Activated CD8-positive, alpha-beta memory T cell treated with anti-CD3 and anti-CD28 coated beads, Interleukin-2, amount 50 U/mL, for 48 hours (primary cell): ENCODE measurements around the gene SP6.

Experiments used
- DNase-seq: peaks from one replicate; pipeline ENCODE4 v3.0.0-alpha.2; 2020

SP6 gene

GRCh38 chr17:47810200-47810821, 40.7 kb downstream of the SP6 start:
- peak; percentile 55 for DNase-seq

- peak; percentile 43 for DNase-seq
These were observed 42.0 kb downstream of the SP6 start for GRCh38 chr17:47808830-47809480.

- DNase-seq: peak; percentile 40
These were observed 42.7 kb downstream of the SP6 start for GRCh38 chr17:47808036-47808829.

- DNase-seq: peak; percentile 13
These were observed 43.5 kb downstream of the SP6 start for GRCh38 chr17:47807421-47807820.

GRCh38 chr17:47806913-47807255, 44.1 kb downstream of the SP6 start:
- peak; percentile 23 for DNase-seq

GRCh38 chr17:47806026-47806912, 44.7 kb downstream of the SP6 start:
- peak; percentile 38 for DNase-seq

- peak; percentile 42 for DNase-seq
These were observed 46.5 kb downstream of the SP6 start for GRCh38 chr17:47804461-47804860.

GRCh38 chr17:47803751-47804150, 47.2 kb downstream of the SP6 start:
- DNase-seq: peak; percentile 38

- DNase-seq: peak; percentile 34
These were observed 47.8 kb downstream of the SP6 start for GRCh38 chr17:47803201-47803600.

GRCh38 chr17:47802341-47803022, 48.5 kb downstream of the SP6 start:
- DNase-seq: peak; percentile 69

- no peak for DNase-seq
These were observed 49.1 kb downstream of the SP6 start for GRCh38 chr17:47801906-47802305.

- peak; percentile 28 for DNase-seq
These were observed 49.7 kb downstream of the SP6 start for GRCh38 chr17:47801176-47801765.

- peak; percentile 45 for DNase-seq
These were observed 50.3 kb downstream of the SP6 start for GRCh38 chr17:47800686-47801085.

GRCh38 chr17:47797797-47798196, 53.2 kb downstream of the SP6 start:
- DNase-seq: peak; percentile 15
